Stimulated activated CD8-positive, alpha-beta memory T cell treated with anti-CD3 and anti-CD28 coated beads, Interleukin-15, amount 100 ng/mL, for 24 hours (primary cell): ENCODE results near the gene KLHL10.

Experiments used
- DNase-seq: peaks from one replicate; pipeline ENCODE4 v3.0.0-alpha.2; 2020; ENCODE audit warnings: low read depth

Gene KLHL10

GRCh38 chr17:41895617-41896016 is 58.0 kb downstream of the KLHL10 start:
- DNase-seq = no peak

GRCh38 chr17:41896726-41897125 is 59.1 kb downstream of the KLHL10 start:
- DNase-seq = no peak
